Left renal cortex interstitium (tissue), 4 donors: ENCODE data around the gene RHOB. TPM values are rescaled to one million over a fixed set of nuclear protein-coding genes. Genes with fewer than 3 reads are reported as not detected.
A peak's percentile ranks its signal among the peaks of the same experiment; 100 is the strongest.
"Not testable (repeated sequence)": the region's sequence is repeated elsewhere in the genome, so short reads cannot be mapped to it uniquely, and the experiment has no call there.

Source experiments
- DNase-seq, 4 donors: peaks; one replicate each; pipeline ENCODE4 v3.0.0-alpha.2; 2013; ENCODE audit warnings: low read depth in 4 of 4, low spot score in 2 of 4, missing footprints in 1 of 4
- polyA plus RNA-seq, 4 donors: library from polyadenylated mRNA; unstranded; fragments of 120-200 nt; gene quantifications; one replicate each; pipeline ENCODE4 v1.2.1, GENCODE V29; 2013; ENCODE audit not compliant: insufficient read length in 4 of 4

RHOB gene
- polyA plus RNA-seq = 100 to 1,000 TPM in 1 of 4 donors, 10 to 100 TPM in 3; 66.8 to 101 (median 88.3) TPM

GRCh38 chr2:20446917-20447436 is at the start of gene RHOB:
Gene RHOB (plus strand): TSS chr2:20447074. CDS start chr2:20447466, 392 bp downstream.
- DNase-seq = peak; percentile 91 to 96 (median 95)

- DNase-seq = no peak
Observed at GRCh38 chr2:20397811-20398447, 48.9 kb upstream of the RHOB start.

DNA sequence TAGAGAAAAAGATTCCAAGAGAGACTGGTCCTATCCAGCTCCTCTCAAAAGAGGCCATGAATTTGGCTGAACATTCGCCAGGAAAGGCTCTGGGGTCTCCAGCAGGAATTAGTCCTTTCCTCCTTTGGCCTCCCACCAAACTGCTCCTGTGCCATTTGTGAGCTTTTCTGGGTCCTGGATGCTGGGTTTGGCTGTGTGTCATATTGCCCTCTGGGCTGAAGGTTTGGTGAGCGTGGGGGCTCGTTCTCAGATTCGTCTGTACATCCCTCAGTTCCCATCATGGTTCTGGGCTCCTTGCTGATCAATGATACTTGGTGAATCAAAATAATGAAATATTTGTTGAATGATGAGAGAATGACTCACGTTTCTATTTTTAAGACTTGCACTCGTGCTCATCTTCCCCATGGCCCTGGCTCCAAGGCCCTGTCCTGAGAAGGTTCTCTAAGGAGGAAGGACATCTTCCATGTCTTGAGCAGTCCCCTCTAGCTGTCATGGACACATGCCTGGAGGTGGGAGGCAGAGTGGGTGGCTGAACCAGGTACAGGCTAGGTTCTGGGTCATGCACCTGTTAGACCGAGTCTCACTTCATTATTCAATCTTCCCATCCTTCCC is 47.8 kb upstream of the RHOB start:
- DNase-seq = no peak

DNA sequence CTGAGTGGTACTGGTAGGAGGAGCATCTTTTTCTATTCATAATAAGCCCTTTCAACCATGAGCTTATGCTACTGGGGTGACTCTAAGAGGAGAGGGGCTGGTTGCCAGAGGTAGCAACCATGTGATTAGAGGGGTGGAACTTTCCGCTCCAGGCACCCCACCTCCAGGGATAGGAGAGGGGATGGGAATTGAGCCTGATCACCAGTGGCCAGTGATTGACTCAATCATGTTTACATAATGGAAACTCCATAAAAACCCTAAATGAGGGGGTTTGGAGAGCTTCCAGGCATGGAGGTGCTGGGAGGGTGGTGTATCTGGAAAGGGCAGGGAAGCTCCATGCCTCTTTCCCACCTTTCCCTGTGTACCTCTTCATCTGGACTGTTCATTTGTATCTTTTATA is 46.6 kb upstream of the RHOB start:
- no peak for DNase-seq

DNA sequence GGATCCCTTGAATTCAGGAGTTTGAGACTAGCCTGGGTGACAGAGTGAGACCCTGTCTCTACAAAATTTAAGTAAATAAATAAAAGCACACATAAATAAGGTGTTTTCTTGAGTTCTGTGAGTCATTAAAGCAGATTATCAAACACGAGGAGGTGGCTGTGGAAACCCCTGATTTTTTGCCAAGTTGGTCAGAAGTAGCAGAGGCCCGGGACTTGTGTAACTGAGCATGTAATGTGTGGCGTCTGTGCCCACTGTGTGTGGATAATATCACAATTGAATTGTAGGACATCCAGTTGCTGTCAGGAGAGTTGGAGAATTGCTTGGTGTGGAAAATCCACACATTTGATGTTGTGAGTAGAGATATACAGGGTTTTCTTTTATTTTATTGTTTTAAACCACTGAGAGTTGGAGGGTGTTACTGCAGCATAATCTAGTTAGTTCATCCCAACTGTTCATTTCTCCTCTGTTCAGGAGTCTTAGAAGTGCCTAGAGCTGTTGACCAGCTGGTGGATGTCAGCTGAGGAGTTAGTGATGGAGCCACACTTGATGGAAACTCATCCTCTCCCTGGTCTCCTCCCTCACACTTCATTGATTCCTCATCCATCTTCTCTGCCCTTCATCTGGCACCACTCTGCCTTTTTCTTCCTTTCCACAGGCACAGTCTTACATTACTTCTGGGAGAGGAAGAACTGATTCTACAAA is 45.9 kb upstream of the RHOB start:
- no peak for DNase-seq

DNA sequence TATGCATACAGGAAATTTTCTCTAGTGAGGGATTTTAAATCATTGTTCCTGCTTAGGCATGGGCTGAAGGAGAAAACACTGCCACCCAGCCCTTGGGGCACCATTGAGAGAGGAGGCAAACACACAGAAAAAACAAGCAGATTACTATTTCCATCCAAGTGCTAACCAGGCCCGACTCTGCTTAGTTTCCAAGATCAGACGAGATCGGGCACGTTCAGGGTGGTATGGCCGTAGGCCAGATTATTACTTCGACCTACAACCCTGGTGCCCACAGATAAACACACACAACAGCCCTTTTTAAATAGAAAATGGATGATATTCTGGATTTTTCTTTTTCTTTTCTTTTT is 45.4 kb upstream of the RHOB start:
- no peak for DNase-seq

DNA sequence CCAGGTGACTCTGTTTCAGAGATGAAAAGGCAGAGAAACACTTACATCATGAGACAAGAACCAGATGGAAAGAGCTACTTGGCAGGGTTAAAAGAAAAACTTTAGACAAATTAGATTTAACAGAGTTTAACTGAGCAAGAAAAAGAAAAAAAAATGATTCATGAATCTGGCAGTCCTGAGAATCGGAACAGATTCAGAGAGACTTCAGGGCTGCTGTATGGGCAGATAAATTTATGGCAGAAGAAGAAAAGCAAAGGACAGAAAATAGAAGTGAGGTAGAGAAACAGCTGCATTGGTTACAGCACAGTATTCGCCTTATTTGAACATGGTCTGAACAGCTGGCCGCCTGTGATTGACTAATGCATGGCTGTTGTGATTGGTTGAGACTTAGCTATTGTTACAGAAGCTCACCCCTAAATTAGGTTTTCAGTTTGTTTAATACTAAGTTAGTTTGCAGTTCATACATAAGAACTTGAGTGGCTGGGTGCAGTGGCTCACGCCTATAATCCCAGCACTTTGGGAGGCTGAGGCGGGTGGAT is 43.0 kb upstream of the RHOB start:
- DNase-seq = no peak

- no peak for DNase-seq
Observed at GRCh38 chr2:20404950-20405349, 41.9 kb upstream of the RHOB start.

- DNase-seq = no peak
Observed at GRCh38 chr2:20409039-20409438, 37.8 kb upstream of the RHOB start.

DNA sequence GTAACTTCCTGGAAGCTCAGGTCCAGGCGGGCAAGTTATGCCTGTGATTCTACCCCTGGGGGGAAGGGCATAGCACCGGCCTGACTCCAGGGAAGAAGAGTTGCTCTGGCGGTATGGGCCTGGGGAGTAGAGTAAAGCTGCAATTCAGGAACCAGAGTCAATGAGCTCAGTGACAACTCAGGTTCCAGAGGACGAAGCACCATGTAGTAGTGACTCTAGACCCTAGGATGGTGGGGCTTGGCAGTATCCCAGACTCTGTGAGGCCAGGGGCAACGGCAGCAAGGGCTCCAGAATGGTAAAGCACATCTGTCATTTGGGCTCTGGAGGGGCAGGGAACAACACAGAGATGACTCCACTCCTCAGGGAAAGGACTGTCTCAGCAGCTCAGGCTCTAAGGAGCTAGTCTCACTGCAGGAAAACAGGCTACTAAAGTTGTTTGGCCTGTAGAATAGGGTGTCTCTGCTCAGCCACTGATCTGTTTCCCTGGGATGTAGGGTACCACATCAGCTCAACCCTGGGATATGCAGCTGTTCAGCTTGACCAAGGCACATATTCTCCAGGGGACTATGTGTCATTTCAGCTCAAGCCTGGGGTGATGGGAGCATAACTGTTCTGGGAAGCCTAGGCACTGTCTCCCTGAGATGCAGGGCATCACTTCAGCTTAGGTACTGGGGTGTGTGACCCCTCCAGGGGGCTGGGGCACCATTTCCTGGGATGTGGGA is 36.2 kb upstream of the RHOB start:
- no peak for DNase-seq

DNA sequence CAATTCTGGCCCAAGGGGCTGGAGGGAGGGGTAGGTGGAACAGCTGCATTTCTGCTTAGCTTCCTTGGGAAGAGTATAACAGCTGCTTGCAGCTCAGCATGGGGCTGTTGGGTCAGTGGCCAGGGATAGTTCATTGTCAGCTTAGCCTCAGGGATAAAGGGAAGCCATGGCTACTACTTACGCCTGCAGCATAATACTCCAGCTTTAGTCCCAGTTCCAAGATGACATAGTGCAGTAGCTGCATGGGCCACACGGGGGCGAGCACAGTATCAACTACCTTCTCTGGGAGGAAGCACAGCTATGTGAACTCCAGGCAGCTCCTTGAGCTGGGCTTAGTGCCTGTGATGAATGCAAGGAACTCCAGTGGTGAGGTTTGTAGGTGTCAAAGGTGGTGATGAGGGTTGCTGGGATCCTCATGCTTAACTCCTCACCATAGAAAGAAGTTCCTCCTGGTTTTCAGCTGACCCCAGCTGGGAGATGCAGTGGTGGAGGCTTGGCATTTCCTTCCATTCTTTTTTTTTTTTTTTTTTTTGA is 35.4 kb upstream of the RHOB start:
- DNase-seq = no peak

DNA sequence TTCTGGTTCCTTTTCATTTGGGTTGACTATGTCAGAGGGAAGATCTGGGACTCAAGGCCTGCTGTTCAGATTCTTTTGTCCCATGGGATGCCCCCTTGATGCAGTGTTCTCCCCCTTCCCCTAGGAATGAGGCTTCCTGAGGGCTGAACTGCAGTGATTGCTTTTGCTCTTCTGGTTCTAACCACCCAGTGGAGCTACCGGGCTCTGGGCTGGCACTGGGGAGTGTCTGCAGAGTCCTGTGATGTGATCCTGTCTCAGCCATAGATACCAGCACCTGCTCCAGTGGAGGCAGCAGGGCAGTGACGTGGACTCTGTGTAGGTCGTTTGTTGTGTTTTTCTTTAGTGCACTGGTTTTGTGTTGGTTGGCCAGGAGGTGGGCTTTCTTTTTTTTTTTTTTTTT is 32.1 kb upstream of the RHOB start:
- no peak for DNase-seq

- DNase-seq = no peak
Observed at GRCh38 chr2:20415511-20415918, 31.4 kb upstream of the RHOB start.

GRCh38 chr2:20416723-20417122 is 30.2 kb upstream of the RHOB start:
- no peak for DNase-seq

DNA sequence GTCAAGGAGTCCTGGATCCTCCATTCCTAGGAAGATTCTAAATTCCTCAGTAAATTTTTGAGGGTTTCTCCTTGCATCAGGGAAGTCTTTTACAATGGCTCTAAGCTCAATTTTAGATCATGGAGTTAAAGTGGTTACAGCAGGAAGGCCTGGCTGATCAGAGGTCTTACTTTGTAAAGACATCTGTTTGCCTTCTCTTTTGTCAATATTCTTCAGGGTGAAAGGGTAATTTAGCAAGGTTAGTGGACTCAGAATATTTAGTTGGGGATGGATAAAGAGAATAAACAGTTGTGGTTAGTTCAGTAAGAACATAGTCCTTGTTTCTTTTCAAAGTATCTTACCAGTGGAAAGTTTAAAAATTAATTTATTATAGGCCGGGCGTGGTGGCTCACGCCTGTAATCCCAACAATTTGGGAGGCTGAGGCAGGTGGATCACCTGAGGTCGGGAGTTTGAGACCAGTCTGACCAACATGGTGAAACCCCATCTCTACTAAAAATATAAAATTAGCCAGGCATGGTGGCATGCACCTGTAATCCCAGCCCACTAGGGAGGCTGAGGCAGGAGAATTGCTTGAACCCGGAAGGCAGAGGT is 29.5 kb upstream of the RHOB start:
- not testable (repeated sequence) for DNase-seq

- DNase-seq = no peak
Observed at GRCh38 chr2:20418519-20418918, 28.4 kb upstream of the RHOB start.

- DNase-seq = peak in 1 of 4 donors; percentile 31
Observed at GRCh38 chr2:20419007-20419576, 27.8 kb upstream of the RHOB start.

DNA sequence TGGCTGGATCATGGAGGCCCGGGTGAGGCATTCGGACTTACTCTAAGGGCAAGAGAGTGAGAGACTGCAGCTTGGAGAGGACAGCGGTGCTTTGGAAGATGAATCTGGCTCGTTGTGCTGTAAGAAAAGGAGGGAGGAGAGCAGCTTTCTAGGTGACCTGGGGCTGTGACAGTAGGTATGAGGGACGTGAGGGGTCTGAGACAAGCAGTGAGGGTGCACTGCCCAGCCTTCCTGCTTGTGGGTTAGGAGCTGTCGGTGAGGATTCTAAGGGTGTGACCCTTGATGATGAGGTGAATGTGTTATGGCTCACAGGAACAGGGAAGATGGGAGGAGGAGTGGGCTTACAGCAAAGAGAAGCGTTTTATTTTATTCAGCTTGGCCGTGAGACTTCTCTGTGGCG is 27.1 kb upstream of the RHOB start:
- DNase-seq = no peak

GRCh38 chr2:20421336-20421987 is 25.4 kb upstream of the RHOB start:
- no peak for DNase-seq
